Body of pancreas (tissue), 4 donors: ENCODE data around the gene KCNH1. TPM values are rescaled to one million over a fixed set of nuclear protein-coding genes. Genes with fewer than 3 reads are reported as not detected.

Experiments used
- ATAC-seq: fragments of 150-250 bp; one replicate; pipeline ENCODE4 v1.9.1; 2016
- DNase-seq, 4 donors: peaks; one replicate each; pipeline ENCODE4 v3.0.0-alpha.2; 2019
- H3K27ac ChIP-seq, 4 donors: fragments of 200-600 bp; sonication (generic); 1 replicate in 3 of 4; 2 replicates in 1 of 4; pipeline versions ENCODE4 v1.5.1 to v1.6.1; 2016 to 2019; ENCODE audit warnings: mild to moderate bottlenecking in 1 of 4, mixed read lengths in 1 of 4, moderate library complexity in 1 of 4
- H3K27me3 ChIP-seq, 2 donors: fragments of 200-600 bp; sonication (generic); one replicate each; pipeline ENCODE4 v1.6.0; 2016; ENCODE audit warnings: mild to moderate bottlenecking in 1 of 2
- H3K36me3 ChIP-seq, 2 donors: fragments of 200-600 bp; sonication (generic); replicated peaks in 1 of 2; 2 replicates each; pipeline ENCODE4 v1.5.1; 2016; ENCODE audit warnings: low read depth in 2 of 2; ENCODE audit not compliant: insufficient read depth in 1 of 2
- H3K4me1 ChIP-seq: fragments of 200-600 bp; sonication (generic); one replicate; pipeline ENCODE4 v1.6.0; 2016
- H3K4me3 ChIP-seq, 2 donors: fragments of 200-600 bp; sonication (generic); 1 replicate in 1 of 2; 2 replicates in 1 of 2; pipeline ENCODE4 v1.5.1; 2016 to 2019
- H3K9me3 ChIP-seq, 3 donors: fragments of 200-600 bp; sonication (generic); 1 replicate in 2 of 3; 2 replicates in 1 of 3; pipeline ENCODE4 v1.5.1; 2016
- CTCF ChIP-seq, 7 experiments: fragments of 450-650 bp in 4 of 7; fragments of 200-600 bp in 3 of 7; sonication (generic) in 3 of 7; IDR thresholded peaks; one replicate each; pipeline ENCODE4 v1.5.1; 2016 to 2019; ENCODE audit warnings: antibody characterized with exemption in 7 of 7
- POLR2A ChIP-seq, 3 donors: fragments of 450-650 bp; IDR thresholded peaks; one replicate each; pipeline ENCODE4 v1.6.1; 2016; ENCODE audit warnings: antibody characterized with exemption in 3 of 3, mild to moderate bottlenecking in 2 of 3
- WGBS, 2 donors: methylation state at CpG; one replicate each; pipeline ENCODE4 v1.1.5; 2017; 5-methylcytosine and 5-hydroxymethylcytosine counted together
- intact Hi-C: fragments of 100-400 bp; cut with DNase I; formaldehyde crosslinking; loops from one replicate; pipeline ENCODE4 v1.15.1; 2023
- total RNA-seq, 2 donors: library from RNA; depleted of rRNA; stranded (reverse); fragments of >200 nt; gene quantifications; one replicate each; pipeline ENCODE4 v1.1.0, GENCODE V29; 2016

Gene KCNH1
- total RNA-seq, 2 donors from 2014 or later: 0.52 TPM; not detected in 1

GRCh38 chr1:210738256-210738655 lies 395.7 kb downstream of the KCNH1 start:
- Histone ChIP-seq H3K27ac (no peak overlapping the region), H3K4me3 (no peak overlapping the region), H3K27me3 (no peaks in the 10 kb centered on the region), H3K9me3 (no peaks in the 10 kb centered on the region), H3K36me3 (no peaks in the 10 kb centered on the region), H3K4me1 (no peaks in the 10 kb centered on the region)
- 76 to 81% methylated on average over 5 of the region's 5 CpGs for WGBS, 2 donors
- intact Hi-C loops: no loop called here
- TF ChIP-seq POLR2A (IDR thresholded peaks at IDR 0.05) (no peak), CTCF (IDR thresholded peaks at IDR 0.05) (no peak)
- DNase-seq: no peak
- no peak for ATAC-seq

DNA sequence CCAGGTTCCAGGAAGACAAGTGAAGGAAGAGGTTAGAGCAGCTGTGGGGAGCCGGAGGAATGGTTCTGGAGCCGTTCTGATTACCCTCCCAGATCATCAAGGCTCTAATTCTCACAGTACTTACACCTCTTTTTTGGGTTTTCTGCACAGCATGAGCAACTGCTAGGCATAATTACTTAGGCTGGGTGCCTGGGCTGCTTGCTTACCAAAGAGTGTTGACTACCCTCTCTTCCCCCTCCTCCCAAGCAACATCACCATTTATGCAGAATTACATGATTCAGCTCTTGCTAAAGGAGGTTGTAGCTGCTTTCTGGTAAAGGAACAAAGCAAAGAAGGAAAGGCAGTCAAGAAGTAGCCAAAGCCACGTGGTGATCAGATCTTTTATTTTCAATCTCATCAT lies 397.2 kb downstream of the KCNH1 start:
- no peaks in the 10 kb centered on the region for H3K9me3 ChIP-seq
- no peaks in the 10 kb centered on the region for H3K36me3 ChIP-seq
- ATAC-seq (no peak), DNase-seq (no peak)
- H3K27me3 ChIP-seq: no peaks in the 10 kb centered on the region
- no peak overlapping the region for H3K27ac ChIP-seq
- no peaks in the 10 kb centered on the region for H3K4me1 ChIP-seq
- TF ChIP-seq CTCF (IDR thresholded peaks at IDR 0.05) (no peak), POLR2A (IDR thresholded peaks at IDR 0.05) (no peak)
- H3K4me3 ChIP-seq: no peak overlapping the region
- WGBS, 2 donors: 47 to 56% methylated on average over 3 of the region's 3 CpGs
- intact Hi-C loops: no loop called here

- ATAC-seq (no peak), DNase-seq (no peak)
- Histone ChIP-seq H3K9me3 (no peaks in the 10 kb centered on the region), H3K4me1 (no peaks in the 10 kb centered on the region), H3K27ac (no peak overlapping the region), H3K27me3 (no peaks in the 10 kb centered on the region), H3K36me3 (no peaks in the 10 kb centered on the region), H3K4me3 (no peak overlapping the region)
- intact Hi-C loops: no loop called here
- TF ChIP-seq CTCF (IDR thresholded peaks at IDR 0.05) (no peak), POLR2A (IDR thresholded peaks at IDR 0.05) (no peak)
- 72 to 90% methylated on average over 2 of the region's 2 CpGs for WGBS, 2 donors
These were observed 402.4 kb downstream of the KCNH1 start for GRCh38 chr1:210731597-210731996.

DNA sequence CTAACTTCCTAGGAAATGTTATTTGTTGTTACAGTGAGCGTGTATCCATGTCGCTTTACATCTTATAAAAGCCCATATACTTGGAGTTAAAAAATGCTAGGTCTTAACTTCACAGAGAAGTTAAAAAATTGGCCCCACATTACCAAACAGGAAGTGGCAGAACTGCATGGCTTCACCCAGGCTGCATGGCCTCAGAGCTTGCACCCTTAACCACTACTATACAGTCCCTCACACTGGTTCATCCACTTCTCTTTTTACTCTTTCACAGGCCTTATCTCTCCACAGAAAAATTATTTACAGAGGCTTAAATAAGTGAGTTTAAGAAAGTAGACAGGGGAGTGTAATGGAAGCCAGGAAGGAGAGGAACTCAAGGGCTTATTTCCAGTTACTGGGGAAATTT lies 402.8 kb downstream of the KCNH1 start:
- H3K4me1 ChIP-seq: no peaks in the 10 kb centered on the region
- no peak overlapping the region for H3K27ac ChIP-seq
- TF ChIP-seq CTCF (IDR thresholded peaks at IDR 0.05) (no peak), POLR2A (IDR thresholded peaks at IDR 0.05) (no peak)
- no peaks in the 10 kb centered on the region for H3K27me3 ChIP-seq
- no peaks in the 10 kb centered on the region for H3K9me3 ChIP-seq
- WGBS, 2 donors: 95 to 96% methylated on average over 2 of the region's 2 CpGs
- no peak for DNase-seq
- intact Hi-C loops: no loop called here
- H3K4me3 ChIP-seq: no peak overlapping the region
- H3K36me3 ChIP-seq: no peaks in the 10 kb centered on the region
- ATAC-seq: no peak

DNA sequence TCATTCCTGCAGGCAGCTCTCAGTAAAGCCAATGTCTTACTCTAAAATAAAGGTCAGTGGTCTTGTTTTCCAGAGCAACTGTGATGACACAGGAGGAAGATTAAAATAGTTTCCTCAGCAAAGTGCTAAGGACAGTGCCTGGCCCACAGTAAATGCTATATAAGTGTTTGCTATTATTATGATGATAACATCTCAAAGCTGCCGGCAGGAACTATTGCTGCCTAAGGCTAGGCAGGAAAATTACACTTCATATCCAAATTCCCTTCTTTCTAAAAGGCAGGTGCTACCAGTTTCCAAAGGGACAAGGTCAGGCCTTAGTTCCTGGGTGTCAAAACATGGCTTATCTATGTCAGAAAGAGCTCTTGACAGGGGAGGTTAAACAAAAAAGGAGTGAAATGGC lies 403.9 kb downstream of the KCNH1 start:
- 26 to 42% methylated on average over 1 of the region's 1 CpG for WGBS, 2 donors

More for the DNA sequence above, 403.9 kb downstream of the KCNH1 start:
- Histone ChIP-seq H3K27ac (no peak overlapping the region), H3K9me3 (no peaks in the 10 kb centered on the region), H3K27me3 (no peaks in the 10 kb centered on the region), H3K4me1 (no peaks in the 10 kb centered on the region), H3K36me3 (no peaks in the 10 kb centered on the region), H3K4me3 (no peak overlapping the region)
- intact Hi-C loops: no loop called here
- DNase-seq (no peak), ATAC-seq (no peak)
- TF ChIP-seq CTCF (IDR thresholded peaks at IDR 0.05): no peak
